Testis (tissue), 2 donors: ENCODE data around the gene EYS.

Experiments used
- POLR2A ChIP-seq: fragments of 450-650 bp; IDR thresholded peaks from one replicate; pipeline ENCODE4 v1.6.1; 2017; ENCODE audit warnings: antibody characterized with exemption, mild to moderate bottlenecking, moderate library complexity
- TF ChIP-seq, protein P1 (sequence below), 3 experiments: fragments of 450-650 bp in 2 of 3; fragments of 200-600 bp in 1 of 3; sonication (generic) in 1 of 3; IDR thresholded peaks; one replicate each; pipeline ENCODE4 v1.5.1; 2016 to 2019; ENCODE audit warnings: antibody characterized with exemption in 3 of 3, mild to moderate bottlenecking in 2 of 3, moderate library complexity in 1 of 3

DNA sequence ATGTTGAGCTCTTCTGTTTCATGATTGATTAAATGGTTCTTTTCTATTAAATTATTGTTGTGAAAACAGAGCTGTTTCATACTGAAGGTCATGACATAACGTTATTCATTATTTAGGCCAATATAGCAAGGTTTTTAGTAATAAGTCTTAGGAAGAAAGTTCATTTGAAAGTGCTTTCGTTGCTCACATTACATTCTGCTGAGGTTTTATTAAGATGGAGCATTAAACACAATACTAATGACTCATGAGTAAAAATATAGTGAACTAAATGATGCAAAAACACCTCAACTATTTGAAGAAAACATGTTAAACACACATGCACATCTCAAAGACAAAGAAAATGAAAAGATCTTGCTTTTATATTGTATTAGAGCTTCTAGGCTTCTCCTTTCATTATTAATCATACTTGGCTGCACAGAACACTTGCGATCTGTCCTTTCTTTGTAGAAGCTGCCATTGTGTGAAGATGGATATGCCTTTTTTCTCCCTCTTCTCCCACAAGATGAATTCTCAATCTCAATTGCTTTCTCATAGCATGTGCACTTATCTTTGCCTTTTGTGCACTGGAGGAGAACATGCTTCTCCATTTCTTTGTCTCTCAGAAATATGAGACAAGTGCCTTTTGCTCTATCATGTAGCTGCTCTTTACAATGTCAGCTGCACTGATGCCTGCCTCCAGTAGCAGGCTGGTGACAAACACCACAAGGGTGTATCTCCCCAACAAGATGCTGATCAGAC lies 1759.1 kb downstream of the EYS start:
- TF ChIP-seq, protein P1, sequence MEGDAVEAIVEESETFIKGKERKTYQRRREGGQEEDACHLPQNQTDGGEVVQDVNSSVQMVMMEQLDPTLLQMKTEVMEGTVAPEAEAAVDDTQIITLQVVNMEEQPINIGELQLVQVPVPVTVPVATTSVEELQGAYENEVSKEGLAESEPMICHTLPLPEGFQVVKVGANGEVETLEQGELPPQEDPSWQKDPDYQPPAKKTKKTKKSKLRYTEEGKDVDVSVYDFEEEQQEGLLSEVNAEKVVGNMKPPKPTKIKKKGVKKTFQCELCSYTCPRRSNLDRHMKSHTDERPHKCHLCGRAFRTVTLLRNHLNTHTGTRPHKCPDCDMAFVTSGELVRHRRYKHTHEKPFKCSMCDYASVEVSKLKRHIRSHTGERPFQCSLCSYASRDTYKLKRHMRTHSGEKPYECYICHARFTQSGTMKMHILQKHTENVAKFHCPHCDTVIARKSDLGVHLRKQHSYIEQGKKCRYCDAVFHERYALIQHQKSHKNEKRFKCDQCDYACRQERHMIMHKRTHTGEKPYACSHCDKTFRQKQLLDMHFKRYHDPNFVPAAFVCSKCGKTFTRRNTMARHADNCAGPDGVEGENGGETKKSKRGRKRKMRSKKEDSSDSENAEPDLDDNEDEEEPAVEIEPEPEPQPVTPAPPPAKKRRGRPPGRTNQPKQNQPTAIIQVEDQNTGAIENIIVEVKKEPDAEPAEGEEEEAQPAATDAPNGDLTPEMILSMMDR (IDR thresholded peaks at IDR 0.05), result no peak
- no peak for TF ChIP-seq POLR2A
